ENCODE measurements around the gene TARS2. TPM values are rescaled to one million over a fixed set of nuclear protein-coding genes. Genes with fewer than 3 reads are reported as not detected.

The TARS2 gene
- total and polyA plus RNA-seq, 2 experiments from 2014 or later, result 10.1 to 19.2 TPM

DNA sequence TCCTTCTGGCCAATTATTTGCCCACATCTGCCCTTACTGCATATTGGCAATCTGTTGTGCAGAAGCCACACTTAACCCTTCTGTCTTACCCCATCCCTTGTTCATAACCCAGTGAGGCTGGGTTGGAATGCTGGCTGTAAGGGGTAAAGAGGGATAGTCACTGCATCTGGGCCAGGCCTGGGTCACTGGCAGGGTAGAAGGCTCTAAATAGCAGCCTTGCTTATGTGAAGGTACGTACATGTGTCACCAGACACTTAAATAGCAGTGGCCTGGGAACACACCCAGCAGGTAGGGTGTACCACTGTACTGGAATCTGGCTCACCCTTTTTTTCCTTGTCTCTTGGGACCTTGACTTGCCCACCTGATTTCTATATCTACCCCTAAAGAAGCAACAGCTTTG, 9.9 kb upstream of the TARS2 start:
- Histone ChIP-seq H3K4me3 (no peak overlapping the region), H3K79me2 (no peaks in the 10 kb centered on the region), H3K27ac (peak overlapping the region; percentile 45), H3K4me1 (ENCODE audit: insufficient read depth) (peaks cover 16% of the 10 kb centered on the region), H3K4me2 (peak overlapping the region; percentile 29), H3K9me2 (replicated peaks; ENCODE audit: insufficient read depth) (no peaks in the 10 kb centered on the region), H4K20me1 (ENCODE audit: insufficient read depth, poor library complexity, severe bottlenecking) (no peaks in the 10 kb centered on the region), H2AFZ (no peak overlapping the region), H3K9me3 (ENCODE audit: low read depth) (no peaks in the 10 kb centered on the region), H3K36me3 (replicated peaks; ENCODE audit: insufficient read depth, low read depth) (no peaks in the 10 kb centered on the region), H3K27me3 (no peaks in the 10 kb centered on the region)
- no peak for DNase-seq (ENCODE audit: low spot score)
- TF ChIP-seq, protein P1, sequence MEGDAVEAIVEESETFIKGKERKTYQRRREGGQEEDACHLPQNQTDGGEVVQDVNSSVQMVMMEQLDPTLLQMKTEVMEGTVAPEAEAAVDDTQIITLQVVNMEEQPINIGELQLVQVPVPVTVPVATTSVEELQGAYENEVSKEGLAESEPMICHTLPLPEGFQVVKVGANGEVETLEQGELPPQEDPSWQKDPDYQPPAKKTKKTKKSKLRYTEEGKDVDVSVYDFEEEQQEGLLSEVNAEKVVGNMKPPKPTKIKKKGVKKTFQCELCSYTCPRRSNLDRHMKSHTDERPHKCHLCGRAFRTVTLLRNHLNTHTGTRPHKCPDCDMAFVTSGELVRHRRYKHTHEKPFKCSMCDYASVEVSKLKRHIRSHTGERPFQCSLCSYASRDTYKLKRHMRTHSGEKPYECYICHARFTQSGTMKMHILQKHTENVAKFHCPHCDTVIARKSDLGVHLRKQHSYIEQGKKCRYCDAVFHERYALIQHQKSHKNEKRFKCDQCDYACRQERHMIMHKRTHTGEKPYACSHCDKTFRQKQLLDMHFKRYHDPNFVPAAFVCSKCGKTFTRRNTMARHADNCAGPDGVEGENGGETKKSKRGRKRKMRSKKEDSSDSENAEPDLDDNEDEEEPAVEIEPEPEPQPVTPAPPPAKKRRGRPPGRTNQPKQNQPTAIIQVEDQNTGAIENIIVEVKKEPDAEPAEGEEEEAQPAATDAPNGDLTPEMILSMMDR (IDR thresholded peaks at IDR 0.05; ENCODE audit: poor library complexity), result no peak
- WGBS (ENCODE audit: low lambda C conversion rate, missing lambda C conversion rate), result 50% methylated on average over 1 of the region's 1 CpG

DNA sequence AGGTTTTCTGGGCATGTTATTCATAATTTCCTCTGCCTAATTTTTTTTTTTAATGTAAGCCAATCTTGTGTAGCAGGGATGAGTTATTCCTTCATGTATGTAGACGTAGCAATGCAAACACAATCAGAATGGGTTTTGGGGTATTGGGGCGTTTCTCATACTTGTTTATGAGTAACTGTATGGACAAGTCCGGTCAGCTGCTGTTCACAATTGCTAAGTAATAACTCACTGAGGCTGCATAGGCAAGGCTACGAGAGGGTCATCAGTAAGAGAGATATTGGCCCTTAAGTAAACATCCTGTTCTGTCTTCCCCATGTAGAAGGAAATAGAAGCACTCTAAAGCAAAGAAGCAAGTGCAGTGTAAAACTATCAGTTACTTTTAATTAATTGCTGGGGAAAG, 9.5 kb upstream of the TARS2 start:
- peak overlapping the region; percentile 45 for H3K27ac ChIP-seq
- H3K4me3 ChIP-seq, result no peak overlapping the region
- H3K9me2 ChIP-seq (replicated peaks; ENCODE audit: insufficient read depth), result no peaks in the 10 kb centered on the region
- peak; percentile 39 for DNase-seq (ENCODE audit: low spot score)
- WGBS (ENCODE audit: low lambda C conversion rate, missing lambda C conversion rate), result 44% methylated on average over 4 of the region's 4 CpGs
- TF ChIP-seq, protein P1 (IDR thresholded peaks at IDR 0.05; ENCODE audit: poor library complexity), result no peak
- TF ChIP-seq EZH2 (IDR thresholded peaks at IDR 0.05; ENCODE audit: borderline replicate concordance), result no peak
- no peak for TF ChIP-seq EZH2phosphoT487 (IDR thresholded peaks at IDR 0.05; ENCODE audit: low read depth, severe bottlenecking, unreplicated experiment)
- H4K20me1 ChIP-seq (ENCODE audit: insufficient read depth, poor library complexity, severe bottlenecking), result no peaks in the 10 kb centered on the region
- no peaks in the 10 kb centered on the region for H3K27me3 ChIP-seq
- H3K9me3 ChIP-seq (ENCODE audit: low read depth), result no peaks in the 10 kb centered on the region
- H3K4me2 ChIP-seq, result no peak overlapping the region
- H3K36me3 ChIP-seq (replicated peaks; ENCODE audit: insufficient read depth, low read depth), result no peaks in the 10 kb centered on the region
- no peak overlapping the region for H2AFZ ChIP-seq
- H3K4me1 ChIP-seq (ENCODE audit: insufficient read depth), result peaks cover 16% of the 10 kb centered on the region
- no peaks in the 10 kb centered on the region for H3K79me2 ChIP-seq

DNA sequence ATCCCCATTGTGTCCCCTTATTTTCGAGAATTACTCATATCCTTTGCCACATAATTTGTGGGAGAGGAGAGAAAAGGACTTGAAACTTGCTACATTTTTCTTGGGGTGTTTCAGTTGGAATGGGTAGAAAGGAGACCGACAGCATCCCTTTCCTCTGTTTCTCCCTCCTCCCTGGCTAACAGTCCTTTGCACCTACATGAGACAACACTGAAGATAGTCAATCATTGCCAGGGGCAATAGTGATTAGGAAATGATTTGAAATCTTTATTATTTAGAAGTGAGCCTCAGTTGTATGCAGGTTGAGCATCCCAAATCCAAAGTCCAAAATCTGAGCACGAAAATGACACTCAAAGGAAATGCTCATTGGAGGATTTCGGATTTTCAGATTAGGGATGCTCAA, 7.8 kb upstream of the TARS2 start:
- no peak overlapping the region for H3K4me2 ChIP-seq
- H3K27me3 ChIP-seq, result no peaks in the 10 kb centered on the region
- H3K36me3 ChIP-seq (replicated peaks; ENCODE audit: insufficient read depth, low read depth), result no peaks in the 10 kb centered on the region
- no peak overlapping the region for H3K4me3 ChIP-seq
- H3K27ac ChIP-seq, result no peak overlapping the region
- H3K9me2 ChIP-seq (replicated peaks; ENCODE audit: insufficient read depth), result no peaks in the 10 kb centered on the region
- H2AFZ ChIP-seq, result no peak overlapping the region
- H3K9me3 ChIP-seq (ENCODE audit: low read depth), result no peaks in the 10 kb centered on the region
- TF ChIP-seq EZH2phosphoT487 (IDR thresholded peaks at IDR 0.05; ENCODE audit: low read depth, severe bottlenecking, unreplicated experiment), result no peak
- TF ChIP-seq, protein P1 (IDR thresholded peaks at IDR 0.05; ENCODE audit: poor library complexity), result no peak
- TF ChIP-seq EZH2 (IDR thresholded peaks at IDR 0.05; ENCODE audit: borderline replicate concordance), result no peak
- H3K4me1 ChIP-seq (ENCODE audit: insufficient read depth), result peaks cover 16% of the 10 kb centered on the region
- WGBS (ENCODE audit: low lambda C conversion rate, missing lambda C conversion rate), result 71% methylated on average over 4 of the region's 4 CpGs
- H4K20me1 ChIP-seq (ENCODE audit: insufficient read depth, poor library complexity, severe bottlenecking), result no peaks in the 10 kb centered on the region
- no peak for DNase-seq (ENCODE audit: low spot score)
- no peaks in the 10 kb centered on the region for H3K79me2 ChIP-seq

DNA sequence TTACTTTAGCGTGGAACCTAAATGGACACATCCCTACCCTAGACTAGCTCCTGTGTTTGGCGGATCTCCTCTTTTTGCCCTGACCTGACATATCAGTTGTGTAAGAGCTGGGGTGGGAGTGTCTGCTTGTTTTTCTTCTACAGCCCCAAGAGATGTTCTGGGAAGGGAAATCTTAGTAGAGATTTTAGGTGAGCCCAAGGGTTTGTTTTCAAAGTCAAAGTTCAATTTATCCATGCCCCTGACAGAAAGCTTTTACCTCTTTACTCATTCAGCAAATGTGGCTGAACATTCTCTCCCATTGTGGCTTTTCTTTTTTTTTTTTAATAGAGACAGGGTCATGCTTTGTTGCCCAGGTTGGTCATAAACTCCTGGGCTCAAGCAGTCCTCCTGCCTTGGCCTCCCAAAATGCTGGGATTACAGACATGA, 7.3 kb upstream of the TARS2 start:
- DNase-seq (ENCODE audit: low spot score), result no peak
- Histone ChIP-seq H3K4me1 (ENCODE audit: insufficient read depth) (peaks cover 16% of the 10 kb centered on the region), H3K4me3 (no peak overlapping the region), H3K9me3 (ENCODE audit: low read depth) (no peaks in the 10 kb centered on the region), H3K79me2 (no peaks in the 10 kb centered on the region), H4K20me1 (ENCODE audit: insufficient read depth, poor library complexity, severe bottlenecking) (no peaks in the 10 kb centered on the region), H3K36me3 (replicated peaks; ENCODE audit: insufficient read depth, low read depth) (no peaks in the 10 kb centered on the region), H3K4me2 (no peak overlapping the region), H3K27ac (no peak overlapping the region), H3K9me2 (replicated peaks; ENCODE audit: insufficient read depth) (no peaks in the 10 kb centered on the region), H2AFZ (no peak overlapping the region), H3K27me3 (no peaks in the 10 kb centered on the region)
- TF ChIP-seq EZH2phosphoT487 (IDR thresholded peaks at IDR 0.05; ENCODE audit: low read depth, severe bottlenecking, unreplicated experiment) (no peak), EZH2 (IDR thresholded peaks at IDR 0.05; ENCODE audit: borderline replicate concordance) (no peak)
- TF ChIP-seq, protein P1 (IDR thresholded peaks at IDR 0.05; ENCODE audit: poor library complexity), result no peak
- WGBS (ENCODE audit: low lambda C conversion rate, missing lambda C conversion rate), result 65% methylated on average over 2 of the region's 2 CpGs
